Nephron (organoid): ENCODE data around the gene ZGRF1.

Source experiments
- H3K27ac Mint-ChIP-seq, 3 experiments: 2 replicates each; pipeline ENCODE4 v1.8.0; 2020; ENCODE audit warnings: mixed read lengths in 3 of 3, mild to moderate bottlenecking in 2 of 3, moderate library complexity in 1 of 3
- H3K27me3 Mint-ChIP-seq: 2 replicates; pipeline ENCODE4 v1.8.0; 2021; ENCODE audit warnings: low read depth, mild to moderate bottlenecking, moderate library complexity, mixed read lengths
- H3K36me3 Mint-ChIP-seq: 2 replicates; pipeline ENCODE4 v1.8.0; 2020; ENCODE audit warnings: low read depth, mixed read lengths
- H3K4me1 Mint-ChIP-seq: 2 replicates; pipeline ENCODE4 v1.8.0; 2020; ENCODE audit warnings: mixed read lengths
- H3K4me3 Mint-ChIP-seq, 3 experiments: 2 replicates each; pipeline ENCODE4 v1.8.0; 2020; ENCODE audit warnings: mild to moderate bottlenecking in 3 of 3, mixed read lengths in 3 of 3, moderate library complexity in 2 of 3
- H3K9me3 Mint-ChIP-seq: 2 replicates; pipeline ENCODE4 v1.8.0; 2020; ENCODE audit warnings: mixed read lengths
- CTCF ChIP-seq, 3 experiments: fragments of 200-600 bp; sonication (generic); IDR thresholded peaks; one replicate each; pipeline ENCODE4 v1.5.0; 2021; ENCODE audit warnings: antibody characterized with exemption in 3 of 3; ENCODE audit not compliant: unreplicated experiment in 3 of 3

The ZGRF1 gene

GRCh38 chr4:112545346-112545745 is 91.4 kb downstream of the ZGRF1 start:
- H3K9me3 Mint-ChIP-seq = no peaks in the 10 kb centered on the region
- H3K4me1 Mint-ChIP-seq = no peaks in the 10 kb centered on the region
- H3K4me3 Mint-ChIP-seq = no peak overlapping the region
- H3K27me3 Mint-ChIP-seq = no peaks in the 10 kb centered on the region
- TF ChIP-seq CTCF (IDR thresholded peaks at IDR 0.05; ENCODE audit: unreplicated experiment in 3 of 3) = no peak
- no peak overlapping the region for H3K27ac Mint-ChIP-seq
- H3K36me3 Mint-ChIP-seq = no peaks in the 10 kb centered on the region

- no peak overlapping the region for H3K27ac Mint-ChIP-seq
- no peak for TF ChIP-seq CTCF (IDR thresholded peaks at IDR 0.05; ENCODE audit: unreplicated experiment in 3 of 3)
- no peak overlapping the region for H3K4me3 Mint-ChIP-seq
- H3K4me1 Mint-ChIP-seq = no peaks in the 10 kb centered on the region
- H3K27me3 Mint-ChIP-seq = no peaks in the 10 kb centered on the region
- H3K9me3 Mint-ChIP-seq = no peaks in the 10 kb centered on the region
- H3K36me3 Mint-ChIP-seq = no peaks in the 10 kb centered on the region
These were observed 96.0 kb downstream of the ZGRF1 start for GRCh38 chr4:112540695-112541094.

- Mint-ChIP-seq H3K36me3 (no peaks in the 10 kb centered on the region), H3K4me3 (no peak overlapping the region), H3K9me3 (no peaks in the 10 kb centered on the region), H3K4me1 (no peaks in the 10 kb centered on the region), H3K27ac (no peak overlapping the region), H3K27me3 (no peaks in the 10 kb centered on the region)
- no peak for TF ChIP-seq CTCF (IDR thresholded peaks at IDR 0.05; ENCODE audit: unreplicated experiment in 3 of 3)
These were observed 100.6 kb downstream of the ZGRF1 start for GRCh38 chr4:112536123-112536522.

GRCh38 chr4:112532267-112532666 is 104.4 kb downstream of the ZGRF1 start:
- Mint-ChIP-seq H3K27ac (no peak overlapping the region), H3K9me3 (no peaks in the 10 kb centered on the region), H3K27me3 (peaks cover 9% of the 10 kb centered on the region), H3K4me1 (no peaks in the 10 kb centered on the region), H3K4me3 (no peak overlapping the region), H3K36me3 (no peaks in the 10 kb centered on the region)
- no peak for TF ChIP-seq CTCF (IDR thresholded peaks at IDR 0.05; ENCODE audit: unreplicated experiment in 3 of 3)

DNA sequence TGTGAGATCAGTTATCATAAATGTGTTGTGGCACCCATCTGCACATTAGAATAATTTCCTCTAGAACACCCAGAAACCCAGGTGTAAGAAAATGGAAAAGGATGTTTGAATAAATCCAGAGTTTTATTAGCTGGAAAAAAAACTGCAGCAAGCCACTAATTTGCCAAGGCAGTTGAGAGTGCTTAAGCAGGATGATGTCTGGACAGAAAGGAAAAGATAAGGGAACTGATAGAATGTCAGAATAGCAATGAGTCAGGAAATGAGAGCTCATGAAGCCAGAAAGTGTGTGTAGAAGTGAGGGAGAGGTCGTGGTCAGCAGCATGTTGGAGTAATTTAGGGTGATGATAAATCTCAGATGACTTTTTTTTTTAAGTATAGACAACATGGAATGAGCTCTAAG is 105.6 kb downstream of the ZGRF1 start:
- peaks cover 20% of the 10 kb centered on the region for H3K27me3 Mint-ChIP-seq
- H3K36me3 Mint-ChIP-seq = no peaks in the 10 kb centered on the region
- H3K4me1 Mint-ChIP-seq = no peaks in the 10 kb centered on the region
- TF ChIP-seq CTCF (IDR thresholded peaks at IDR 0.05; ENCODE audit: unreplicated experiment in 3 of 3) = no peak
- H3K27ac Mint-ChIP-seq = no peak overlapping the region
- no peak overlapping the region for H3K4me3 Mint-ChIP-seq
- H3K9me3 Mint-ChIP-seq = no peaks in the 10 kb centered on the region

GRCh38 chr4:112526061-112526460 is 110.6 kb downstream of the ZGRF1 start:
- peaks cover 71% of the 10 kb centered on the region for H3K27me3 Mint-ChIP-seq
- H3K4me3 Mint-ChIP-seq = no peak overlapping the region
- no peak for TF ChIP-seq CTCF (IDR thresholded peaks at IDR 0.05; ENCODE audit: unreplicated experiment in 3 of 3)
- peaks cover 6% of the 10 kb centered on the region for H3K9me3 Mint-ChIP-seq
- no peak overlapping the region for H3K27ac Mint-ChIP-seq
- H3K36me3 Mint-ChIP-seq = no peaks in the 10 kb centered on the region
- H3K4me1 Mint-ChIP-seq = peaks cover 8% of the 10 kb centered on the region
